Activated T-cell treated with anti-CD3 and anti-CD28 coated beads, Interleukin-2, amount 50 U/mL, for 4 hours (primary cell): Measurements from ENCODE around the gene TCEAL1. TPM values are rescaled to one million over a fixed set of nuclear protein-coding genes. Genes with fewer than 3 reads are reported as not detected.
A peak's percentile ranks its signal among the peaks of the same experiment; 100 is the strongest.
"Not testable (repeated sequence)": the region's sequence is repeated elsewhere in the genome, so short reads cannot be mapped to it uniquely, and the experiment has no call there.

ENCODE experiments used
- ATAC-seq, 2 donors: fragments of 200-7000 bp; cut with Tn5 transposase; one replicate each; pipeline ENCODE4 v1.10.0; 2021
- DNase-seq: peaks from one replicate; pipeline ENCODE4 v3.0.0-alpha.2; 2020
- H3K27me3 Mint-ChIP-seq: one replicate; pipeline ENCODE4 v1.8.0; 2021; ENCODE audit warnings: low read depth, mixed read lengths
- H3K36me3 Mint-ChIP-seq: one replicate; pipeline ENCODE4 v1.8.0; 2022; ENCODE audit warnings: mixed read lengths; ENCODE audit not compliant: insufficient read depth
- H3K4me1 Mint-ChIP-seq: one replicate; pipeline ENCODE4 v1.8.0; 2021; ENCODE audit warnings: low read depth, mixed read lengths
- H3K4me3 Mint-ChIP-seq: one replicate; pipeline ENCODE4 v1.8.0; 2021; ENCODE audit warnings: mild to moderate bottlenecking, moderate library complexity, mixed read lengths
- H3K9me3 Mint-ChIP-seq: one replicate; pipeline ENCODE4 v1.8.0; 2021; ENCODE audit warnings: mixed read lengths
- total RNA-seq, 3 donors: library from RNA; stranded (reverse); gene quantifications; one replicate each; pipeline ENCODE4 v1.2.1, GENCODE V29; 2021

Gene TCEAL1
- total RNA-seq, result 1 to 10 TPM; 5.3 to 5.5 (median 5.4) TPM

GRCh38 chrX:103628386-103629317 lies at the start of gene TCEAL1:
TCEAL1 (plus strand) TSS chrX:103628975; CDS start chrX:103629917, 942 bp downstream.
- Mint-ChIP-seq H3K27me3 (no peaks in the 10 kb centered on the region), H3K4me1 (peaks cover 14% of the 10 kb centered on the region), H3K4me3 (peak within 1 kb of the TSS; percentile 86), H3K9me3 (no peaks in the 10 kb centered on the region), H3K36me3 (no peaks in the 10 kb centered on the region)
- DNase-seq (peak; percentile 7), ATAC-seq (peak; percentile 71 to 73)

- DNase-seq (no peak), ATAC-seq (no peak)
- peaks cover 11% of the 10 kb centered on the region for H3K4me1 Mint-ChIP-seq
- H3K9me3 Mint-ChIP-seq, result no peaks in the 10 kb centered on the region
- no peaks in the 10 kb centered on the region for H3K27me3 Mint-ChIP-seq
- H3K36me3 Mint-ChIP-seq, result no peaks in the 10 kb centered on the region
- H3K4me3 Mint-ChIP-seq, result peak overlapping the region; percentile 42
Measured at GRCh38 chrX:103584596-103584995, 44.2 kb upstream of the TCEAL1 start.

- DNase-seq, result peak; percentile 33
- H3K9me3 Mint-ChIP-seq, result no peaks in the 10 kb centered on the region
- no peaks in the 10 kb centered on the region for H3K36me3 Mint-ChIP-seq
- peak within 1 kb of the TSS; percentile 87 for H3K4me3 Mint-ChIP-seq
- peak; percentile 89 to 94 for ATAC-seq
- H3K4me1 Mint-ChIP-seq, result peaks cover 13% of the 10 kb centered on the region
- H3K27me3 Mint-ChIP-seq, result no peaks in the 10 kb centered on the region
Measured at GRCh38 chrX:103585411-103586313, 43.1 kb upstream of the TCEAL1 start, which contains the start of gene TCEAL4. TCEAL4 (plus strand) TSS chrX:103585515; CDS start chrX:103586676, 1,161 bp downstream.

GRCh38 chrX:103586314-103586646 lies 42.5 kb upstream of the TCEAL1 start:
- DNase-seq (no peak), ATAC-seq (peak in 1 of 2 donors; percentile 8)
- Mint-ChIP-seq H3K4me3 (peak overlapping the region; percentile 87), H3K27me3 (no peaks in the 10 kb centered on the region), H3K36me3 (no peaks in the 10 kb centered on the region), H3K9me3 (no peaks in the 10 kb centered on the region), H3K4me1 (peaks cover 16% of the 10 kb centered on the region)

GRCh38 chrX:103586659-103587058 lies 42.1 kb upstream of the TCEAL1 start:
- Mint-ChIP-seq H3K4me1 (peaks cover 16% of the 10 kb centered on the region), H3K27me3 (no peaks in the 10 kb centered on the region), H3K9me3 (no peaks in the 10 kb centered on the region), H3K4me3 (peak overlapping the region; percentile 49), H3K36me3 (peaks cover 2% of the 10 kb centered on the region)
- DNase-seq (no peak), ATAC-seq (no peak)

GRCh38 chrX:103592295-103592694 lies 36.5 kb upstream of the TCEAL1 start:
- ATAC-seq, DNase-seq, H3K27me3 Mint-ChIP-seq, H3K9me3 Mint-ChIP-seq, H3K36me3 Mint-ChIP-seq, H3K4me1 Mint-ChIP-seq, H3K4me3 Mint-ChIP-seq: not testable (repeated sequence)

- not testable (repeated sequence) for H3K9me3 Mint-ChIP-seq, H3K36me3 Mint-ChIP-seq, H3K4me3 Mint-ChIP-seq, H3K4me1 Mint-ChIP-seq, H3K27me3 Mint-ChIP-seq, DNase-seq, ATAC-seq
Measured at GRCh38 chrX:103595202-103595601, 33.6 kb upstream of the TCEAL1 start.

- H3K27me3 Mint-ChIP-seq, result no peaks in the 10 kb centered on the region
- H3K4me3 Mint-ChIP-seq, result peak within 1 kb of the TSS; percentile 79
- peak; percentile 71 to 75 for ATAC-seq
- no peaks in the 10 kb centered on the region for H3K36me3 Mint-ChIP-seq
- DNase-seq, result no peak
- H3K9me3 Mint-ChIP-seq, result no peaks in the 10 kb centered on the region
- H3K4me1 Mint-ChIP-seq, result peaks cover 8% of the 10 kb centered on the region
Measured at GRCh38 chrX:103607364-103608305, 21.1 kb upstream of the TCEAL1 start, which contains the start of gene TCEAL3. TCEAL3 (plus strand) TSS chrX:103607963; CDS start chrX:103609065, 1,102 bp downstream.

GRCh38 chrX:103608306-103608963 lies 20.3 kb upstream of the TCEAL1 start:
- H3K27me3 Mint-ChIP-seq, result no peaks in the 10 kb centered on the region
- no peak for DNase-seq
- H3K36me3 Mint-ChIP-seq, result no peaks in the 10 kb centered on the region
- no peaks in the 10 kb centered on the region for H3K9me3 Mint-ChIP-seq
- ATAC-seq, result peak in 1 of 2 donors; percentile 21
- peaks cover 8% of the 10 kb centered on the region for H3K4me1 Mint-ChIP-seq
- peak overlapping the region; percentile 79 for H3K4me3 Mint-ChIP-seq

- Mint-ChIP-seq H3K9me3 (no peaks in the 10 kb centered on the region), H3K4me3 (no peak overlapping the region), H3K36me3 (no peaks in the 10 kb centered on the region), H3K27me3 (no peaks in the 10 kb centered on the region), H3K4me1 (peaks cover 8% of the 10 kb centered on the region)
- ATAC-seq (no peak), DNase-seq (no peak)
Measured at GRCh38 chrX:103610282-103610681, 18.5 kb upstream of the TCEAL1 start.

GRCh38 chrX:103613362-103613890 lies 15.3 kb upstream of the TCEAL1 start:
- no peaks in the 10 kb centered on the region for H3K9me3 Mint-ChIP-seq
- H3K27me3 Mint-ChIP-seq, result no peaks in the 10 kb centered on the region
- H3K36me3 Mint-ChIP-seq, result no peaks in the 10 kb centered on the region
- peaks cover 2% of the 10 kb centered on the region for H3K4me1 Mint-ChIP-seq
- H3K4me3 Mint-ChIP-seq, result no peak overlapping the region
- ATAC-seq (no peak), DNase-seq (no peak)

GRCh38 chrX:103614999-103615398 lies 13.8 kb upstream of the TCEAL1 start:
- Mint-ChIP-seq H3K9me3 (no peaks in the 10 kb centered on the region), H3K27me3 (no peaks in the 10 kb centered on the region), H3K36me3 (no peaks in the 10 kb centered on the region), H3K4me3 (no peak overlapping the region), H3K4me1 (peaks cover 1% of the 10 kb centered on the region)
- DNase-seq (no peak), ATAC-seq (no peak)
